Measurements from ENCODE around the gene STRIT1.
"Not testable (repeated sequence)": the region's sequence is repeated elsewhere in the genome, so short reads cannot be mapped to it uniquely, and the experiment has no call there.

STRIT1 gene

GRCh38 chr3:155312781-155313180 lies 19.3 kb upstream of the STRIT1 start:
- no peak for DNase-seq

GRCh38 chr3:155309581-155309980 lies 16.1 kb upstream of the STRIT1 start:
- no peak for DNase-seq

- no peak for DNase-seq
Measured at GRCh38 chr3:155308831-155309230, 15.3 kb upstream of the STRIT1 start.

GRCh38 chr3:155307183-155307582 lies 13.7 kb upstream of the STRIT1 start:
- no peak for DNase-seq

- DNase-seq = no peak
Measured at GRCh38 chr3:155304394-155304793, 10.9 kb upstream of the STRIT1 start.

- DNase-seq = no peak
Measured at GRCh38 chr3:155303540-155304097, 10.1 kb upstream of the STRIT1 start.

- no peak for DNase-seq
Measured at GRCh38 chr3:155302891-155303290, 9.4 kb upstream of the STRIT1 start.

- no peak for DNase-seq
Measured at GRCh38 chr3:155302481-155302880, 9.0 kb upstream of the STRIT1 start.

GRCh38 chr3:155297100-155297499 lies 3.6 kb upstream of the STRIT1 start:
- no peak for DNase-seq

- no peak for DNase-seq
Measured at GRCh38 chr3:155296413-155296812, 2.9 kb upstream of the STRIT1 start.

GRCh38 chr3:155292693-155293092 lies 790 bp downstream of the STRIT1 start:
- no peak for DNase-seq

- no peak for DNase-seq
Measured at GRCh38 chr3:155292133-155292532, 1.4 kb downstream of the STRIT1 start.

GRCh38 chr3:155286736-155287135 lies 6.7 kb downstream of the STRIT1 start:
- no peak for DNase-seq

GRCh38 chr3:155285936-155286335 lies 7.5 kb downstream of the STRIT1 start:
- DNase-seq = no peak

- no peak for DNase-seq
Measured at GRCh38 chr3:155283092-155284056, 10.1 kb downstream of the STRIT1 start.

- no peak for DNase-seq
Measured at GRCh38 chr3:155282385-155283091, 10.9 kb downstream of the STRIT1 start.

- DNase-seq = no peak
Measured at GRCh38 chr3:155281912-155282311, 11.6 kb downstream of the STRIT1 start.

GRCh38 chr3:155276089-155276488 lies 17.4 kb downstream of the STRIT1 start:
- DNase-seq = not testable (repeated sequence)

GRCh38 chr3:155275159-155275754 lies 18.2 kb downstream of the STRIT1 start:
- DNase-seq = not testable (repeated sequence)

- DNase-seq = not testable (repeated sequence)
Measured at GRCh38 chr3:155274435-155274834, 19.0 kb downstream of the STRIT1 start.

GRCh38 chr3:155271343-155271613 lies 22.2 kb downstream of the STRIT1 start:
- DNase-seq = no peak

GRCh38 chr3:155270485-155271342 lies 22.8 kb downstream of the STRIT1 start:
- DNase-seq = no peak

- no peak for DNase-seq
Measured at GRCh38 chr3:155270063-155270462, 23.4 kb downstream of the STRIT1 start.
